Fibroblast of the aortic adventitia (primary cell): ENCODE results near the gene SNCG. TPM values are rescaled to one million over a fixed set of nuclear protein-coding genes. Genes with fewer than 3 reads are reported as not detected.

Experiments used
- DNase-seq: peaks from one replicate; pipeline ENCODE4 v3.0.0-alpha.2; 2010; ENCODE audit warnings: low read depth
- H3K4me3 ChIP-seq: 2 replicates; pipeline ENCODE4 v1.5.1; 2011; ENCODE audit warnings: low read depth, mild to moderate bottlenecking, control low read depth, low read length, moderate library complexity
- total RNA-seq: library from RNA; depleted of rRNA; stranded (reverse); fragments of >200 nt; gene quantifications from 2 replicates; pipeline ENCODE4 v1.2.3, GENCODE V29; 2012; ENCODE audit warnings: low replicate concordance
- TF ChIP-seq, protein P1 (sequence below): IDR thresholded peaks from 2 replicates; pipeline ENCODE4 v1.5.1; 2011; ENCODE audit warnings: mild to moderate bottlenecking, low read length, control low read depth, inconsistent platforms; ENCODE audit not compliant: insufficient read depth

Gene SNCG
- total RNA-seq, 1 donor, result 2.8 TPM

DNA sequence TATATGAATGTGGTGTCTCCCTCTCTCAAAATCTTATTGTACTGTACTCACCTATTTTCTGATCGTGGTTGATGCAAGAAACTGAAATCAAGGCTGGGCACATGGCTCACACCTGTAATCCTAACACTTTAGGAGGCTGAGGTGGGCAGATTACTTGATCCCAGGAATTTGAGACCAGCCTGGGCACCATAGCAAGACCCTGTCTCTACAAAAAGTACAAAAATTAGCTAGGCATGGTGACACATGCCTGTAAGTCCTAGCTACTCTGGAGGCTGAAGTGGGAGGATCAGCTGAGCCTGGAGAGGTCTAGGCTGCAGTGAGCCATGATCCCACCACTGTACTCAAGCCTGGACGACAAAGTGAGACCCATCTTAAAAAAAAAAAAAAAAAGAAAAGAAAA is 17.0 kb upstream of the SNCG start:
- TF ChIP-seq, protein P1, sequence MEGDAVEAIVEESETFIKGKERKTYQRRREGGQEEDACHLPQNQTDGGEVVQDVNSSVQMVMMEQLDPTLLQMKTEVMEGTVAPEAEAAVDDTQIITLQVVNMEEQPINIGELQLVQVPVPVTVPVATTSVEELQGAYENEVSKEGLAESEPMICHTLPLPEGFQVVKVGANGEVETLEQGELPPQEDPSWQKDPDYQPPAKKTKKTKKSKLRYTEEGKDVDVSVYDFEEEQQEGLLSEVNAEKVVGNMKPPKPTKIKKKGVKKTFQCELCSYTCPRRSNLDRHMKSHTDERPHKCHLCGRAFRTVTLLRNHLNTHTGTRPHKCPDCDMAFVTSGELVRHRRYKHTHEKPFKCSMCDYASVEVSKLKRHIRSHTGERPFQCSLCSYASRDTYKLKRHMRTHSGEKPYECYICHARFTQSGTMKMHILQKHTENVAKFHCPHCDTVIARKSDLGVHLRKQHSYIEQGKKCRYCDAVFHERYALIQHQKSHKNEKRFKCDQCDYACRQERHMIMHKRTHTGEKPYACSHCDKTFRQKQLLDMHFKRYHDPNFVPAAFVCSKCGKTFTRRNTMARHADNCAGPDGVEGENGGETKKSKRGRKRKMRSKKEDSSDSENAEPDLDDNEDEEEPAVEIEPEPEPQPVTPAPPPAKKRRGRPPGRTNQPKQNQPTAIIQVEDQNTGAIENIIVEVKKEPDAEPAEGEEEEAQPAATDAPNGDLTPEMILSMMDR, result no peak

DNA sequence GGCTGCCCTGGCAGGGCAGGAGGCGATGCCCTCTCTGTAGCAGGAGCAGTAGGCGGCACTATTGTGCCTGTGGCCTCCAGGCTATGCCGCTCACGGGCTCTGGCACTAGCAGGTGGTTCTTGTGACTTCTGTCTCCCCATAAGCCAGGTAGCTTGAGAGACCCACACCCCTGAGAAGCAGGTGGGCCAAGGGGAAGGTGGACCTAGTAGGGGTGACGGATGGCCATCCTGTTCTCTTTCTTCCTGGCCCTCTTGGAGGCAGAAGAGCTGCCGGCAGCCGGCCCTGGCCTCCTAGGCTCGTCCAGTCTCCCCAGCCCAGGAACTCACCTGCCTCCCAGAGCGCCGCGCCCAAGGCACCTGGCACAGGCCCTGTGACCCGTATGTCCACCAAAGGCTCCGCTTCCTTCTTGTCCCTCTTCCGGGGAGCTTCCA is 16.4 kb upstream of the SNCG start:
- TF ChIP-seq, protein P1, result no peak
- no peak for DNase-seq
- no peak overlapping the region for H3K4me3 ChIP-seq

More for the DNA sequence above, 17.0 kb upstream of the SNCG start:
- no peak overlapping the region for H3K4me3 ChIP-seq
- no peak for DNase-seq

DNA sequence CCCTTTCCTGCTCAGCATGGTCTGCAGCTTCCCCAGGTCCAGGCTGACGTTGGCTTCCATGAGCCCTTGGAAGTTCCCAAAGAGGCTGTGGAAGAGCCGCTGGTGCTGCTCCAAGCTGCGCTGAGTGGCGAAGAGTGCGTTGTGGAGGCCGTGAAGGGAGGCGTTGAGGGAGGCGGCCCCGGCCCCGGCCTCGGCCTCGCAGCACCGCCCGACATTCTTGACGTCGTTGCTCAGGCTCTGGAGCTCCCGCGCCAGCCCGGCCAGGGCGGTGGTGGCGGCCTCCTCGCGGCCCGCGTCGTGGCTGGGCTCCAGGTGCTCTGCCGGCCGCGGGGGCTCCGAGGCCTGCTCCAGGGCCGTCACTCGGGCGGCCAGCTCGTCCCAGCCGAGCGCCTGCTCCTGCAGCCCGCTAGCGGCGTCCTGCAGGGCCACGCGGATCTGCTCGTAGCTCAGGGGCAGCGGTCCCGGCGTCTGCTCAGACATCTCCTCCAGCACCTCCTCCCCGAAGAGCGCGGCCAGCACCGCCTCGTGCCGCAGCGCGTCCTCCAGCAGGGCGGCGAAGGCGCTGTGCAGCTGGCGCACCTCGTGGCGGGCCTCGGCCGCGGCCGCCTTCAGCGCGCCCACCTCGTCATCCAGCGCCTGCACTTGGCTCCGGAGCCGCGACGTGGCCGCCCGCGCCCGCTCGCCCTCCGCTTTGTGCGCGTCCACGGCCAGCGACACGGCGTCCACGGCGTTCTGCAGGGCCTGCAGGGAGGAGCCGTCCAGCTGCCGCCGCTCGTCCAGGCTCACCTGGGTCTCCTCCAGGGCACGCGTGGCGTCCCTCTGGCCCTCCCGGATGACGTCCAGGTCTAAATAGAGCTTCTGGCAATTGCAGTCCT is 15.7 kb upstream of the SNCG start:
- DNase-seq, result no peak
- TF ChIP-seq, protein P1, result no peak
- no peak overlapping the region for H3K4me3 ChIP-seq

DNA sequence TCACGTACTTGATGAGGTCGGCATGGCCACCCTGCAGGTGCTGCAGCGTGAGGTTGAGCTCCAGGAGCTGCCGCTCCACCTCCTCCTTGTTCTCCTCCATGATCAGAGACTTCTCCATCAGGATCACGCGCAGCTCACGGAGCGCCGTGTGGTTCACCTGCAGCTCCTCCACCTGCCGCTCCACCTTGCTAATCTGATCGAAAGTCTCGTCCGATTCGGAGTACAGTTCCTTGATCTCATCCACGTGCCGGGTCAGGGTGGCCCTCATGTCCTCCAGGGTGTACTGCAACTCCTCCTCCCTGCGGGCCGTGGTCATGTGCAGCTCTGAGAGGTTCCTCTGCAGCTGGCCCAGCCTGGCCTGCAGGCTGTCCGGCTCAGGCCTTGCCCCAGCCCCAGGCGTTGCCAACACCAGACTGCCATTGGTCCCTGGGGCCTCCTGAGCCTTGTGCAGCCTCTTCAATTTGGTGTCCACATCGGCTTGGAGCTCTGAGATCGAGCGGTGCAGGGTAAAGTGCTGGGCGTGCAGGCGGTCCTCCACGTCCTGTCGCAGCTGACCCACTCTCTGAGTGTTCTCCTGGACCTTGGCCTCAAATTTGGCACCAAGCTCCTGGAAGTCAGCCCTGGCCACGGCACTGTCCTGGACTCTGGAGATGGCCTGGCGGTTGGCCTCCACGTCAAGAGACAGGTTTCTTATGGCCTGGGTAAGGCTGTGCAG is 14.9 kb upstream of the SNCG start:
- TF ChIP-seq, protein P1, result no peak
- no peak overlapping the region for H3K4me3 ChIP-seq
- no peak for DNase-seq

DNA sequence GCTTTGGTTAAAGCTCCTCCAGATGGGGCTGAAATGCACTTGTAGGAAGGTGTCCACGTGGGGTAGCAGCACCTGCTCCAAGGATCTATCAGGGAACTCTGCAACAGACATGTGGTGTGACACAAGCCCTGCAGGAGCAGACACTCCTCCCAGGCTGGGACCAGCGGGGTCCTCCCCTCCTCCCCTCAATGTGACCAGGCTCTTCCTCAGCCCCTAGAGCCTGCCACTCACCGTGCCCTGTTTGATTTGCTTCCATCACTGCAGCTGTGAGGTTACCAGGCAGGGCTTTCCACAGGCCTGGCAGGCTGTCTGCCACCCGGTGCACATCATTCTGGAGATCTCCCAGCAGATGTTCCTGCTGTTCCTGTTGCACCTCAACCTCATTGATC is 14.4 kb upstream of the SNCG start:
- no peak overlapping the region for H3K4me3 ChIP-seq
- no peak for DNase-seq
- TF ChIP-seq, protein P1, result no peak

DNA sequence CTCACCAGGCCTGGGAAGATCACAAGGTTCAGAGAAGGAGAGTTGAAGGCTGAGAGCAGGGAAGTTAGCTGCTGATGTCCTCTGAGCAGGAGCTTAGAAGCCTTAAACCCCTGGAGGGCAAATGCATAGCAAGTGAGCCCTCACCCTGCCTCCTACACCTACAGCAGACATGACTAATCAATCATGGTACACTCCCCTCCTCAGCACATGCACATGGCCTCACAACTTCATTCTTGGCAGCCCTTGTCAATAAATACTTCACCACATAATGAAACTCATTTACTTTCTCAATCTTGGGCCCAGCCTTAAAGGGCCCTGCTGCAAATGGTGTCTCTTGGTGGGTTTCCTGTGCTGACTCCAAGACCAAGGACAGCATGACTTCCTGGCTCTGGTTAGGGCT is 13.9 kb upstream of the SNCG start:
- TF ChIP-seq, protein P1, result no peak
- H3K4me3 ChIP-seq, result no peak overlapping the region
- peak; percentile 28 for DNase-seq
